GM12801 (cell line): ENCODE data around the gene GDPGP1.

Experiments used
- TF ChIP-seq, protein P1 (sequence below): IDR thresholded peaks from one replicate; pipeline ENCODE4 v1.5.1; 2011; ENCODE audit warnings: control low read depth; ENCODE audit not compliant: insufficient read length; ENCODE audit errors: extremely low read depth

GDPGP1 gene

GRCh38 chr15:90295270-90295648, 61.2 kb downstream of the GDPGP1 start:
- TF ChIP-seq, protein P1, sequence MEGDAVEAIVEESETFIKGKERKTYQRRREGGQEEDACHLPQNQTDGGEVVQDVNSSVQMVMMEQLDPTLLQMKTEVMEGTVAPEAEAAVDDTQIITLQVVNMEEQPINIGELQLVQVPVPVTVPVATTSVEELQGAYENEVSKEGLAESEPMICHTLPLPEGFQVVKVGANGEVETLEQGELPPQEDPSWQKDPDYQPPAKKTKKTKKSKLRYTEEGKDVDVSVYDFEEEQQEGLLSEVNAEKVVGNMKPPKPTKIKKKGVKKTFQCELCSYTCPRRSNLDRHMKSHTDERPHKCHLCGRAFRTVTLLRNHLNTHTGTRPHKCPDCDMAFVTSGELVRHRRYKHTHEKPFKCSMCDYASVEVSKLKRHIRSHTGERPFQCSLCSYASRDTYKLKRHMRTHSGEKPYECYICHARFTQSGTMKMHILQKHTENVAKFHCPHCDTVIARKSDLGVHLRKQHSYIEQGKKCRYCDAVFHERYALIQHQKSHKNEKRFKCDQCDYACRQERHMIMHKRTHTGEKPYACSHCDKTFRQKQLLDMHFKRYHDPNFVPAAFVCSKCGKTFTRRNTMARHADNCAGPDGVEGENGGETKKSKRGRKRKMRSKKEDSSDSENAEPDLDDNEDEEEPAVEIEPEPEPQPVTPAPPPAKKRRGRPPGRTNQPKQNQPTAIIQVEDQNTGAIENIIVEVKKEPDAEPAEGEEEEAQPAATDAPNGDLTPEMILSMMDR: no peak
